NCI-H187 treated with DMSO at 0.1 percent for 48 hours (cell line): Measurements from ENCODE around the gene PCDHB8.
"Not testable (repeated sequence)": the region's sequence is repeated elsewhere in the genome, so short reads cannot be mapped to it uniquely, and the experiment has no call there.

ENCODE experiments used
- DNase-seq: peaks from one replicate; lab custom pipeline; 2025; lab: John Stamatoyannopoulos, UW

Gene PCDHB8

GRCh38 chr5:141177577-141178191 lies at the start of gene PCDHB8:
Gene PCDHB8 (plus strand): TSS chr5:141177790. CDS start chr5:141178035, 245 bp downstream.
- DNase-seq, result not testable (repeated sequence)

- no peak for DNase-seq
Observed at GRCh38 chr5:141135030-141135717, 42.4 kb upstream of the PCDHB8 start, which contains the start of gene PCDHB5. Gene PCDHB5 (plus strand): TSS chr5:141135206. CDS start chr5:141135435, 229 bp downstream.

- DNase-seq, result no peak
Observed at GRCh38 chr5:141135718-141136266, 41.8 kb upstream of the PCDHB8 start.

GRCh38 chr5:141137346-141137745 lies 40.2 kb upstream of the PCDHB8 start:
- DNase-seq, result not testable (repeated sequence)

GRCh38 chr5:141149812-141150211 lies 27.8 kb upstream of the PCDHB8 start, which contains the start of gene PCDHB6:
Gene PCDHB6 (plus strand): TSS chr5:141150057. CDS start chr5:141150258, 201 bp downstream.
- no peak for DNase-seq

- DNase-seq, result no peak
Observed at GRCh38 chr5:141150224-141150992, 27.2 kb upstream of the PCDHB8 start.

GRCh38 chr5:141150993-141151325 lies 26.6 kb upstream of the PCDHB8 start:
- DNase-seq, result no peak

- not testable (repeated sequence) for DNase-seq
Observed at GRCh38 chr5:141151632-141152031, 26.0 kb upstream of the PCDHB8 start.

- not testable (repeated sequence) for DNase-seq
Observed at GRCh38 chr5:141152096-141152495, 25.5 kb upstream of the PCDHB8 start.

GRCh38 chr5:141155540-141156374 lies 21.8 kb upstream of the PCDHB8 start:
- no peak for DNase-seq

- DNase-seq, result not testable (repeated sequence)
Observed at GRCh38 chr5:141157356-141157755, 20.2 kb upstream of the PCDHB8 start.

- not testable (repeated sequence) for DNase-seq
Observed at GRCh38 chr5:141157901-141158300, 19.7 kb upstream of the PCDHB8 start.

- DNase-seq, result no peak
Observed at GRCh38 chr5:141172381-141173204, 5.0 kb upstream of the PCDHB8 start, which contains the start of gene PCDHB7. Gene PCDHB7 (plus strand): TSS chr5:141172644. CDS start chr5:141172836, 192 bp downstream.

GRCh38 chr5:141174291-141175104 lies 3.1 kb upstream of the PCDHB8 start:
- not testable (repeated sequence) for DNase-seq

GRCh38 chr5:141175933-141176332 lies 1.7 kb upstream of the PCDHB8 start:
- DNase-seq, result no peak

GRCh38 chr5:141179371-141179770 lies 1.8 kb downstream of the PCDHB8 start:
- not testable (repeated sequence) for DNase-seq

GRCh38 chr5:141179876-141180275 lies 2.3 kb downstream of the PCDHB8 start:
- not testable (repeated sequence) for DNase-seq

- DNase-seq, result no peak
Observed at GRCh38 chr5:141180313-141180712, 2.7 kb downstream of the PCDHB8 start.

GRCh38 chr5:141182248-141182647 lies 4.7 kb downstream of the PCDHB8 start, which contains the start of gene PCDHB16:
Gene PCDHB16 (plus strand): TSS chr5:141182387. CDS start chr5:141182560, 173 bp downstream.
- no peak for DNase-seq
